MM.1S (cell line): ENCODE results near the gene MACROD2.

Experiments used
- DNase-seq: peaks from one replicate; pipeline ENCODE4 v3.0.0-alpha.2; 2015
- H2AFZ ChIP-seq: fragments of 300-600 bp; sonication (generic); 2 replicates; pipeline ENCODE4 v1.6.0; 2016; ENCODE audit warnings: antibody characterized with exemption, low read length
- H3F3A ChIP-seq: fragments of 300-600 bp; sonication (generic); 2 replicates; pipeline ENCODE4 v1.6.1; 2016; ENCODE audit warnings: mild to moderate bottlenecking, antibody characterized with exemption, low read length, moderate library complexity, mixed read lengths; ENCODE audit not compliant: insufficient read depth
- H3K27ac ChIP-seq: fragments of 300-600 bp; sonication (generic); 2 replicates; pipeline ENCODE4 v1.5.1; 2016; ENCODE audit warnings: mild to moderate bottlenecking, low read length
- H3K27me3 ChIP-seq: fragments of 300-600 bp; sonication (generic); replicated peaks from 2 replicates; pipeline ENCODE4 v1.6.0; 2016; ENCODE audit warnings: low read length; ENCODE audit not compliant: insufficient read depth
- H3K36me3 ChIP-seq: fragments of 300-600 bp; sonication (generic); replicated peaks from 2 replicates; pipeline ENCODE4 v1.6.1; 2016; ENCODE audit warnings: mild to moderate bottlenecking, low read length, mixed read lengths; ENCODE audit not compliant: insufficient read depth
- H3K4me1 ChIP-seq: fragments of 300-600 bp; sonication (generic); 2 replicates; pipeline ENCODE4 v1.6.1; 2016; ENCODE audit warnings: low read length, mixed read lengths
- H3K4me2 ChIP-seq: fragments of 300-600 bp; sonication (generic); 2 replicates; pipeline ENCODE4 v1.6.0; 2016; ENCODE audit warnings: low read depth, low read length
- H3K4me3 ChIP-seq: fragments of 300-600 bp; sonication (generic); 2 replicates; pipeline ENCODE4 v1.5.1; 2016; ENCODE audit warnings: low read length, mixed read lengths
- H3K79me2 ChIP-seq: fragments of 300-600 bp; sonication (generic); 2 replicates; pipeline ENCODE4 v1.6.1; 2016; ENCODE audit warnings: mixed run types, low read length, mixed read lengths
- H3K9ac ChIP-seq: fragments of 300-600 bp; sonication (generic); 2 replicates; pipeline ENCODE4 v1.6.1; 2016; ENCODE audit warnings: low read length, mixed read lengths
- H3K9me2 ChIP-seq: fragments of 300-600 bp; sonication (generic); replicated peaks from 2 replicates; pipeline ENCODE4 v1.6.1; 2016; ENCODE audit warnings: mild to moderate bottlenecking, low read length, mixed read lengths; ENCODE audit not compliant: insufficient read depth
- H3K9me3 ChIP-seq: fragments of 300-600 bp; sonication (generic); replicated peaks from 2 replicates; pipeline ENCODE4 v1.6.1; 2016; ENCODE audit warnings: mild to moderate bottlenecking, low read length, mixed read lengths; ENCODE audit not compliant: insufficient read depth
- H4K20me1 ChIP-seq: fragments of 300-600 bp; sonication (generic); 2 replicates; pipeline ENCODE4 v1.6.1; 2016; ENCODE audit warnings: mild to moderate bottlenecking, low read length, moderate library complexity, mixed read lengths; ENCODE audit not compliant: insufficient read depth
- EZH2 ChIP-seq: fragments of 300-600 bp; sonication (generic); optimal IDR thresholded peaks from 2 replicates; pipeline ENCODE3; 2017; ENCODE audit warnings: low read depth, mild to moderate bottlenecking, antibody characterized with exemption, low read length, mixed read lengths
- EZH2phosphoT487 ChIP-seq: fragments of 300-600 bp; sonication (generic); IDR thresholded peaks from 2 replicates; pipeline ENCODE4 v1.6.1; 2018; ENCODE audit warnings: antibody characterized with exemption, low read length
- TF ChIP-seq, protein P1 (sequence below): fragments of 300-600 bp; sonication (generic); IDR thresholded peaks from 2 replicates; pipeline ENCODE4 v1.5.1; 2016; ENCODE audit warnings: antibody characterized with exemption, low read length, mixed read lengths

The MACROD2 gene

DNA sequence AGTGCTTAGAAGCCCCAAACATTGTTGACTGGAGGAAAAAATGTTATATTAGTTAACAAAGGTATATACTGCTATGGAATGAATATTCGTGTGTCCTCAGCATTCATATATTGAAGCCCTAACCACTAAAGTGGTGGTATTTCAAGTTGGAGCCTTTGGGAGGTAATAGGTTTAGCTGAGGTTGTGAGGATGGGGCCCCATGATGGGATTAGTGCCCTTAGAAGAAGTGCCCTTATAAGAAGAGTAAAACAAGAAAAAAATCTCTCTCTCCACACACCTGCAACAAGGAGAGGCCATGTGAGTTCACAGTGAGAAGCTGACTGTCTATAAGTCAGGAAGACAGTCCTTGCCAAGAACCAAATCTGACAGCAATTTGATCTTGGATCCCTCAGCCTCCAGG is 1103.8 kb downstream of the MACROD2 start:
- TF ChIP-seq, protein P1, sequence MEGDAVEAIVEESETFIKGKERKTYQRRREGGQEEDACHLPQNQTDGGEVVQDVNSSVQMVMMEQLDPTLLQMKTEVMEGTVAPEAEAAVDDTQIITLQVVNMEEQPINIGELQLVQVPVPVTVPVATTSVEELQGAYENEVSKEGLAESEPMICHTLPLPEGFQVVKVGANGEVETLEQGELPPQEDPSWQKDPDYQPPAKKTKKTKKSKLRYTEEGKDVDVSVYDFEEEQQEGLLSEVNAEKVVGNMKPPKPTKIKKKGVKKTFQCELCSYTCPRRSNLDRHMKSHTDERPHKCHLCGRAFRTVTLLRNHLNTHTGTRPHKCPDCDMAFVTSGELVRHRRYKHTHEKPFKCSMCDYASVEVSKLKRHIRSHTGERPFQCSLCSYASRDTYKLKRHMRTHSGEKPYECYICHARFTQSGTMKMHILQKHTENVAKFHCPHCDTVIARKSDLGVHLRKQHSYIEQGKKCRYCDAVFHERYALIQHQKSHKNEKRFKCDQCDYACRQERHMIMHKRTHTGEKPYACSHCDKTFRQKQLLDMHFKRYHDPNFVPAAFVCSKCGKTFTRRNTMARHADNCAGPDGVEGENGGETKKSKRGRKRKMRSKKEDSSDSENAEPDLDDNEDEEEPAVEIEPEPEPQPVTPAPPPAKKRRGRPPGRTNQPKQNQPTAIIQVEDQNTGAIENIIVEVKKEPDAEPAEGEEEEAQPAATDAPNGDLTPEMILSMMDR: no peak
- no peak for TF ChIP-seq EZH2
- H4K20me1 ChIP-seq: no peaks in the 10 kb centered on the region
- no peaks in the 10 kb centered on the region for H3K27me3 ChIP-seq
- no peak overlapping the region for H2AFZ ChIP-seq
- no peak overlapping the region for H3K4me3 ChIP-seq
- no peak for DNase-seq
- H3K4me1 ChIP-seq: no peaks in the 10 kb centered on the region; the same call in 1 of the 2 replicates
- no peak overlapping the region for H3K9ac ChIP-seq
- H3K36me3 ChIP-seq: no peaks in the 10 kb centered on the region
- H3F3A ChIP-seq: no peaks in the 10 kb centered on the region
- H3K4me2 ChIP-seq: no peak overlapping the region
- no peak overlapping the region for H3K27ac ChIP-seq
- H3K9me3 ChIP-seq: no peaks in the 10 kb centered on the region
- H3K9me2 ChIP-seq: no peaks in the 10 kb centered on the region
- H3K79me2 ChIP-seq: no peaks in the 10 kb centered on the region

DNA sequence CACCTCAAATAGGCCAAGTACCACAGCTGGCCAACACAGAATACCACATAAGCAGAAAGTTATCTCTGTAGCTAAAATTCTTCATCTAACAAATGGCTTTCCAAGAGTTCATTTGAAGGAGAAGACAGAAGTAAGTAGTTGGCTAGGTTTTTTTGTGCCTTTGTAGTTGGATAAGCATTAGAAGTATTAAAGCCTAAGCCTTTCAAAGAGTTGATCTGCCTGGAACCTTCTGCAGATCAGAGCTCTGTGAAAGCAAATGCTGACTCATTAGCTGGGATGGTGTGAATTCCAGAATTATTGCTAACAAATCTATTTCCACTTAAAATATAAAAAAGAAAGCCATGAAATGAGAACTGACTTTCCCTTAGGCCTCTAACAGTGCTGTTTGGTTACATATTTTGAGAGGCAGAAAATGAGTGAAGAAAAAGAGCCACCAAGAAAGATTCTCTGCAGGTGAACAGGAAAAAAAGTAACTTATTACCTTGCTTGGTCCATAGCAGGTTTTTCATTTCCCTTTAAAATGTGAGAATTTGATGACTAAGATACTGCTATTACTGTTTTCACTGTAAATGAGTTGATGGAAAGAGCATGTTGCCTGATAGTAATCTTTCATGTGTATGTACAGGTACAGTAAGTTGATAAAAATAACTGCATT is 1105.3 kb downstream of the MACROD2 start:
- no peak overlapping the region; the same call in 1 of the 2 replicates for H3K27ac ChIP-seq
- H3K36me3 ChIP-seq: no peaks in the 10 kb centered on the region
- H3K9ac ChIP-seq: no peak overlapping the region
- H3K27me3 ChIP-seq: no peaks in the 10 kb centered on the region
- H3K9me2 ChIP-seq: no peaks in the 10 kb centered on the region
- H3K4me3 ChIP-seq: no peak overlapping the region
- no peaks in the 10 kb centered on the region for H4K20me1 ChIP-seq
- H3K79me2 ChIP-seq: no peaks in the 10 kb centered on the region
- H3K4me1 ChIP-seq: no peaks in the 10 kb centered on the region; the same call in 1 of the 2 replicates
- TF ChIP-seq, protein P1: no peak
- no peak for TF ChIP-seq EZH2
- no peak for TF ChIP-seq EZH2phosphoT487
- no peak overlapping the region for H2AFZ ChIP-seq
- DNase-seq: no peak
- H3K9me3 ChIP-seq: no peaks in the 10 kb centered on the region
- peak overlapping the region; percentile 2; the same call in 1 of the 2 replicates for H3K4me2 ChIP-seq
- no peaks in the 10 kb centered on the region for H3F3A ChIP-seq

DNA sequence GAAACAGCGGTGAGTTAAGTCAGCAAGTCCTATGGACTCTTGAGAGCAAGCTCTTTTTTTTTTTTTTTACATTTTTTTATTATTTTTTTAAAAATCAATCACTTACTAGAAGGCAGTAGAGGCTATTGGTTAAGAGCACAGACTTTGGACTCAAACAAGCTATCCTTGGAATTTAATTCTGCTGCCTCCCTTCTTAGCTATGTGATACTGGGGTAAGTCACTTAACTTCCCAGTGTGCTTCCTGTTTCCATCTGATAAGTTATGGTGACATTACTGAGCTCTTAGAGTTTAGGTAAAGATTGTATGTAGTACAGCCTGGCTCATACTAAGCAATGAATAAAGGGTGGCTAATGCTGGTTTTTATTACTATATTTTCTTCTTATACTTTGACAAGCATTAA is 1112.6 kb downstream of the MACROD2 start:
- DNase-seq: no peak
- Histone ChIP-seq H3K4me1 (no peaks in the 10 kb centered on the region), H3K9ac (no peak overlapping the region), H3F3A (no peaks in the 10 kb centered on the region), H3K9me2 (no peaks in the 10 kb centered on the region), H3K79me2 (no peaks in the 10 kb centered on the region), H4K20me1 (no peaks in the 10 kb centered on the region), H3K9me3 (no peaks in the 10 kb centered on the region), H3K27me3 (no peaks in the 10 kb centered on the region), H3K36me3 (no peaks in the 10 kb centered on the region), H3K4me3 (no peak overlapping the region), H2AFZ (no peak overlapping the region), H3K27ac (no peak overlapping the region), H3K4me2 (no peak overlapping the region)
- TF ChIP-seq EZH2phosphoT487: no peak
- no peak for TF ChIP-seq EZH2
- TF ChIP-seq, protein P1: no peak
